K562 (cell line): Measurements from ENCODE around the gene EME2. TPM values are rescaled to one million over a fixed set of nuclear protein-coding genes. Genes with fewer than 3 reads are reported as not detected.

Experiments
- ATAC-seq: fragments of 200-7000 bp; cut with Tn5 transposase; 3 replicates; pipeline ENCODE4 v1.9.1; 2020; ENCODE audit warnings: moderate library complexity
- BruUV-seq: library from RNA; stranded (reverse); fragments of 400-500 nt; replicated peaks from 2 replicates; lab custom pipeline; 2021; lab: Mats Ljungman, UMichigan
- CTCF ChIA-PET: fragments of 300-600 bp; formaldehyde crosslinking; extraction: SDS; loops from one replicate; lab custom pipeline; 2021; ENCODE audit warnings: low intra/inter-chr PET ratio; lab: Yijun Ruan, JAX
- POLR2A ChIA-PET: fragments of 300-600, 350-650 bp; sonication (Branson Sonifier 250); formaldehyde crosslinking; extraction: SDS; loops from one replicate; lab custom pipeline; 2021; ENCODE audit warnings: antibody characterized with exemption, inconsistent platforms; lab: Yijun Ruan, JAX
- DNase-seq, 4 experiments: peaks; one replicate each; pipeline versions ENCODE4 v3.0.0 to v3.0.0-alpha.2; 2011 to 2018; ENCODE audit warnings: low spot score in 3 of 4, mixed read lengths in 3 of 4; ENCODE audit errors: extremely low read depth in 1 of 4
- FAIRE-seq: peaks from 2 replicates; lab custom pipeline; 2011; peaks lifted over from hg19 to GRCh38; lab: Jason Lieb, UNC
- H2AFZ ChIP-seq: 2 replicates; pipeline ENCODE4 v1.6.0; 2011; ENCODE audit warnings: low read depth, low read length, control low read depth, inconsistent platforms
- H3K27ac ChIP-seq: fragments of 200-600 bp; 3 replicates; pipeline ENCODE4 v1.8.0; 2011; ENCODE audit warnings: low read depth, mild to moderate bottlenecking, control low read depth, inconsistent platforms, low read length, moderate library complexity, mixed read lengths; ENCODE audit errors: extremely low read depth
- H3K27me3 ChIP-seq, 2 experiments: fragments of 300-600 bp in 1 of 2; 2 replicates in 1 of 2; 3 replicates in 1 of 2; pipeline versions ENCODE4 v1.6.0 to v1.8.0; 2011; ENCODE audit warnings: inconsistent platforms in 2 of 2, low read length in 2 of 2, mild to moderate bottlenecking in 1 of 2, mixed read lengths in 1 of 2, moderate library complexity in 1 of 2; ENCODE audit not compliant: control insufficient read depth in 2 of 2, insufficient read depth in 2 of 2
- H3K36me3 ChIP-seq: fragments of 300-600 bp; 3 replicates; pipeline ENCODE4 v1.8.0; 2011; ENCODE audit warnings: mild to moderate bottlenecking, low read length, inconsistent platforms; ENCODE audit not compliant: control insufficient read depth, insufficient read depth
- H3K4me1 ChIP-seq, 2 experiments: fragments of 200-600 bp in 1 of 2; replicated peaks in 1 of 2; 2 replicates in 1 of 2; 3 replicates in 1 of 2; pipeline versions ENCODE4 v1.5.1 to v1.8.0; 2011; ENCODE audit warnings: inconsistent platforms in 2 of 2, low read length in 2 of 2, mild to moderate bottlenecking in 1 of 2, mixed read lengths in 1 of 2, moderate library complexity in 1 of 2; ENCODE audit not compliant: control insufficient read depth in 2 of 2, insufficient read depth in 2 of 2
- H3K4me2 ChIP-seq: 2 replicates; pipeline ENCODE4 v1.6.1; 2011; ENCODE audit warnings: low read length, control low read depth, inconsistent platforms, mixed read lengths; ENCODE audit not compliant: insufficient read depth
- H3K4me3 ChIP-seq: fragments of 200-600 bp; sonication (generic), shearing (Covaris generic); 2 replicates; pipeline ENCODE4 v1.5.1; 2016; ENCODE audit warnings: control low read depth, inconsistent platforms
- H3K79me2 ChIP-seq: fragments of 200-600 bp; 3 replicates; pipeline ENCODE4 v1.8.0; 2011; ENCODE audit warnings: low read length, inconsistent platforms; ENCODE audit not compliant: control insufficient read depth, insufficient read depth
- H3K9ac ChIP-seq, 2 experiments: 2 replicates each; pipeline versions ENCODE4 v1.6.0 to v1.6.1; 2011; ENCODE audit warnings: low read depth in 2 of 2, low read length in 2 of 2, control low read depth in 1 of 2, inconsistent platforms in 1 of 2, mild to moderate bottlenecking in 1 of 2, mixed read lengths in 1 of 2; ENCODE audit not compliant: insufficient read depth in 1 of 2
- H3K9me1 ChIP-seq: one replicate; pipeline ENCODE4 v1.6.0; 2011; ENCODE audit warnings: inconsistent platforms, mild to moderate bottlenecking, low read length, moderate library complexity; ENCODE audit not compliant: control insufficient read depth, insufficient read depth
- H3K9me3 ChIP-seq: replicated peaks from 2 replicates; pipeline ENCODE4 v1.5.1; 2011; ENCODE audit warnings: low read depth, low read length, inconsistent platforms; ENCODE audit not compliant: control insufficient read depth, insufficient read depth
- H4K20me1 ChIP-seq: replicated peaks from 2 replicates; pipeline ENCODE4 v1.6.1; 2011; ENCODE audit warnings: low read length, inconsistent platforms, mixed read lengths; ENCODE audit not compliant: control insufficient read depth, insufficient read depth
- EGR1 ChIP-seq: fragments of 450-650 bp; conservative IDR thresholded peaks from 2 replicates; pipeline ENCODE4 v1.6.1; 2017; ENCODE audit warnings: mild to moderate bottlenecking
- STAT5A ChIP-seq: IDR thresholded peaks from 2 replicates; pipeline ENCODE4 v1.6.1; 2012; ENCODE audit warnings: low read length, inconsistent platforms, borderline replicate concordance
- WGBS: fragments of 100-300 bp; shearing (Covaris generic); methylation state at CpG from one replicate; pipeline ENCODE4 v1.1.6; 2016; ENCODE audit warnings: low coverage, mixed read lengths; ENCODE audit not compliant: insufficient coverage; ENCODE audit errors: missing lambda C conversion rate; 5-methylcytosine and 5-hydroxymethylcytosine counted together
- in situ Hi-C: fragments of 300-500 bp; cut with MboI; formaldehyde crosslinking; loops from 4 replicates; pipeline ENCODE4 v1.15.0; 2018; ENCODE audit warnings: inconsistent platforms, mixed read lengths
- intact Hi-C: fragments of 100-400 bp; cut with micrococcal nuclease; formaldehyde crosslinking; loops from 2 replicates; pipeline ENCODE4 v1.14.2; 2022
- polyA plus RNA-seq, 8 experiments: library from polyadenylated mRNA; depleted of rRNA in 4 of 8; stranded (reverse) in 5 of 8; unstranded in 3 of 8; fragments of >200 nt; fragmentation: Nextera tagmentation in 2 of 8; fragmentation: Illumina TruSeq in 1 of 8; extraction: Ambion mirVana in 2 of 8; extraction: Trizol in 1 of 8; gene quantifications; 2 replicates each; pipeline versions ENCODE4 v1.2.1 to v1.2.3, GENCODE V29; 2011 to 2014; ENCODE audit warnings: inconsistent platforms in 1 of 8, missing spikeins in 1 of 8
- total RNA-seq, 7 experiments: library from RNA; depleted of rRNA in 6 of 7; stranded (reverse); fragments of >200 nt in 6 of 7; fragmentation: Illumina TruSeq in 2 of 7; extraction: Trizol in 2 of 7; gene quantifications; 2 replicates each; pipeline versions ENCODE4 v1.2.1 to v1.2.3, GENCODE V29; 2011 to 2021; ENCODE audit warnings: low replicate concordance in 1 of 7
- TF ChIP-seq, protein P1 (sequence below): sonication (generic); formaldehyde crosslinking; IDR thresholded peaks from 2 replicates; pipeline ENCODE4 v1.8.1; 2023; ENCODE audit warnings: mild to moderate bottlenecking, missing genetic modification reagents

EME2 gene
- total and polyA plus RNA-seq, 9 of the 15 experiments (the other 6 are each of a cell fraction or from before 2014, with no cell fraction given), result 0.35 to 19.9 (median 3.5) TPM

DNA sequence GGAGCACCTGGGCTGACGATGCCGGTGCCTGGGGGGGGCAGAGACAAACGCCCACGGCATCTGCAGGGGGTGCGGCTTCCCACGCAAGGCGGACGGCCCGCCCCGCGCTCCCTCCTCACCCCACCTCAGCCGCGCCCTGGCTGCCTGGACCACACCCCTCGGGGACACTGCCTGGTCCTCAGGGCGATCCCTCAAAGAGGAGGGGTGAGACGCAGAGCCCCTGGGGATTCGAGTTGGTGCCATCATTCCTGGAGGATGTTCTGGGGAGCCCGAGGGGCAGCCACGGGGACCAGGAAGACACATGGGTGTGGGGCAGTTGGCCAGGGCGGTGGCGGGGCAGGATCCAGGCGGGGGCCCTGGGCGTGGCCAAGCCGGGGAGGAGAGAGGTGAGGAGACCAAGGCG lies 17.0 kb downstream of the EME2 start:
- BruUV-seq, result no TSS peak
- H3K4me2 ChIP-seq, result no peak overlapping the region
- in situ Hi-C loops, result no loop called here

More for the DNA sequence above, 17.0 kb downstream of the EME2 start:
- intact Hi-C loops, result no loop called here
- H3K9me3 ChIP-seq, result no peaks in the 10 kb centered on the region
- ATAC-seq, result peak; percentile 46; the same call in 2 of the 3 replicates
- no peak overlapping the region for H2AFZ ChIP-seq
- peaks cover 55% of the 10 kb centered on the region; the same call in 1 of the 3 replicates for H3K36me3 ChIP-seq
- WGBS, result 84% methylated on average over 14 of the region's 25 CpGs
- TF ChIP-seq, protein P1, sequence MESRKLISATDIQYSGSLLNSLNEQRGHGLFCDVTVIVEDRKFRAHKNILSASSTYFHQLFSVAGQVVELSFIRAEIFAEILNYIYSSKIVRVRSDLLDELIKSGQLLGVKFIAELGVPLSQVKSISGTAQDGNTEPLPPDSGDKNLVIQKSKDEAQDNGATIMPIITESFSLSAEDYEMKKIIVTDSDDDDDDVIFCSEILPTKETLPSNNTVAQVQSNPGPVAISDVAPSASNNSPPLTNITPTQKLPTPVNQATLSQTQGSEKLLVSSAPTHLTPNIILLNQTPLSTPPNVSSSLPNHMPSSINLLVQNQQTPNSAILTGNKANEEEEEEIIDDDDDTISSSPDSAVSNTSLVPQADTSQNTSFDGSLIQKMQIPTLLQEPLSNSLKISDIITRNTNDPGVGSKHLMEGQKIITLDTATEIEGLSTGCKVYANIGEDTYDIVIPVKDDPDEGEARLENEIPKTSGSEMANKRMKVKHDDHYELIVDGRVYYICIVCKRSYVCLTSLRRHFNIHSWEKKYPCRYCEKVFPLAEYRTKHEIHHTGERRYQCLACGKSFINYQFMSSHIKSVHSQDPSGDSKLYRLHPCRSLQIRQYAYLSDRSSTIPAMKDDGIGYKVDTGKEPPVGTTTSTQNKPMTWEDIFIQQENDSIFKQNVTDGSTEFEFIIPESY (CRISPR knock-in tag), result 0 out of 2 replicates have a peak, but pooled peaks have one; percentile 11
- TF ChIP-seq STAT5A (no peak), EGR1 (peak; percentile 33)
- ChIA-PET CTCF (no interaction called here), POLR2A (interaction anchor here (0.6 kb wide), 1 partner anchor 15 kb away, joined by 3 read pairs; no protein-coding TSS in a partner anchor)
- H3K9ac ChIP-seq, result no peak overlapping the region
- H3K4me3 ChIP-seq, result no peak overlapping the region
- no peaks in the 10 kb centered on the region; the same call in 1 of the 2 replicates for H4K20me1 ChIP-seq
- no peaks in the 10 kb centered on the region for H3K9me1 ChIP-seq
- no peaks in the 10 kb centered on the region for H3K27me3 ChIP-seq
- peaks cover 0 to 84% of the 10 kb centered on the region in 2 experiments; a peak in 2 of 5 replicates for H3K4me1 ChIP-seq
- DNase-seq, result peak in 2 of 4 experiments; percentile 43 to 53
- no peak overlapping the region for H3K27ac ChIP-seq
- FAIRE-seq, result no peak
- H3K79me2 ChIP-seq, result peaks cover 26% of the 10 kb centered on the region
